SK-N-SH treated with all-trans-retinoic acid at 6 μM for 48 hours (cell line): ENCODE results near the gene PLXND1.

Experiments
- ATAC-seq: fragments of 200-7000 bp; cut with Tn5 transposase; 3 replicates; pipeline ENCODE4 v1.9.1; 2020; ENCODE audit warnings: mild to moderate bottlenecking, moderate library complexity
- ARNTL ChIP-seq: fragments of 450-650 bp; formaldehyde crosslinking; IDR thresholded peaks from 2 replicates; pipeline ENCODE4 v1.5.0; 2020; ENCODE audit warnings: low read depth, mild to moderate bottlenecking, moderate library complexity, borderline replicate concordance
- BACH2 ChIP-seq: fragments of 250-450 bp; sonication (Bioruptor Pico); IDR thresholded peaks from 2 replicates; pipeline ENCODE4 v1.9.0; 2021; ENCODE audit warnings: mild to moderate bottlenecking, borderline replicate concordance
- CREB5 ChIP-seq: fragments of 250-450 bp; sonication (Bioruptor Pico); IDR thresholded peaks from 2 replicates; pipeline ENCODE4 v1.5.1; 2020; ENCODE audit warnings: low read depth, mild to moderate bottlenecking, moderate library complexity
- CSDC2 ChIP-seq: fragments of 250-450 bp; sonication (Bioruptor Pico); IDR thresholded peaks from 2 replicates; pipeline ENCODE4 v1.5.0; 2020; ENCODE audit warnings: mild to moderate bottlenecking, moderate library complexity
- CSRNP3 ChIP-seq: fragments of 250-450 bp; sonication (Bioruptor Pico); IDR thresholded peaks from 2 replicates; pipeline ENCODE4 v1.5.1; 2021; ENCODE audit warnings: mild to moderate bottlenecking, moderate library complexity
- ESRRG ChIP-seq: fragments of 250-450 bp; sonication (Bioruptor Pico); IDR thresholded peaks from 2 replicates; pipeline ENCODE4 v1.6.1; 2021; ENCODE audit warnings: mild to moderate bottlenecking
- ISL1 ChIP-seq: fragments of 250-450 bp; sonication (Bioruptor Pico); IDR thresholded peaks from 2 replicates; pipeline ENCODE4 v2.1.2; 2022; ENCODE audit warnings: mild to moderate bottlenecking, moderate library complexity
- OSR1 ChIP-seq: fragments of 250-450 bp; sonication (Bioruptor Pico); IDR thresholded peaks from 2 replicates; pipeline ENCODE4 v1.8.0; 2022; ENCODE audit warnings: moderate library complexity, mild to moderate bottlenecking, inconsistent platforms
- PATZ1 ChIP-seq: fragments of 250-450 bp; sonication (Bioruptor Pico); IDR thresholded peaks from 2 replicates; pipeline ENCODE4 v1.8.0; 2020; ENCODE audit warnings: mild to moderate bottlenecking, moderate library complexity, borderline replicate concordance
- POU6F1 ChIP-seq: fragments of 250-450 bp; sonication (Bioruptor Pico); IDR thresholded peaks from 2 replicates; pipeline ENCODE4 v1.8.0; 2021; ENCODE audit warnings: low read depth, mild to moderate bottlenecking, moderate library complexity, borderline replicate concordance
- PPARA ChIP-seq: fragments of 250-450 bp; sonication (Bioruptor Pico); IDR thresholded peaks from 2 replicates; pipeline ENCODE4 v1.5.0; 2020; ENCODE audit warnings: mild to moderate bottlenecking, borderline replicate concordance
- RARB ChIP-seq: fragments of 250-450 bp; sonication (Bioruptor Pico); IDR thresholded peaks from 2 replicates; pipeline ENCODE4 v1.8.0; 2021; ENCODE audit warnings: mild to moderate bottlenecking, moderate library complexity
- SNAI2 ChIP-seq: fragments of 250-450 bp; sonication (Bioruptor Pico); IDR thresholded peaks from 2 replicates; pipeline ENCODE4 v1.5.0; 2020; ENCODE audit warnings: mild to moderate bottlenecking, moderate library complexity
- TCF4 ChIP-seq: fragments of 250-450 bp; sonication (Bioruptor Pico); IDR thresholded peaks from 2 replicates; pipeline ENCODE4 v1.8.0; 2021; ENCODE audit warnings: mild to moderate bottlenecking, moderate library complexity, borderline replicate concordance
- TSHZ2 ChIP-seq: fragments of 250-450 bp; sonication (Bioruptor Pico); IDR thresholded peaks from 2 replicates; pipeline ENCODE4 v1.5.0; 2020; ENCODE audit warnings: mild to moderate bottlenecking, moderate library complexity
- ZC3H10 ChIP-seq: fragments of 250-450 bp; sonication (Bioruptor Pico); IDR thresholded peaks from 2 replicates; pipeline ENCODE4 v1.5.1; 2021; ENCODE audit warnings: mild to moderate bottlenecking, moderate library complexity
- ZFP3 ChIP-seq: fragments of 250-450 bp; sonication (Bioruptor Pico); IDR thresholded peaks from 2 replicates; pipeline ENCODE4 v1.5.0; 2020; ENCODE audit warnings: mild to moderate bottlenecking, moderate library complexity
- ZFP30 ChIP-seq: fragments of 450-650 bp; formaldehyde crosslinking; IDR thresholded peaks from 2 replicates; pipeline ENCODE4 v1.5.0; 2022; ENCODE audit warnings: mild to moderate bottlenecking, moderate library complexity
- ZNF565 ChIP-seq: fragments of 450-650 bp; formaldehyde crosslinking; conservative IDR thresholded peaks from 2 replicates; pipeline ENCODE4 v1.5.0; 2020; ENCODE audit warnings: low read depth, mild to moderate bottlenecking, moderate library complexity
- ZNF70 ChIP-seq: fragments of 450-650 bp; formaldehyde crosslinking; IDR thresholded peaks from 2 replicates; pipeline ENCODE4 v1.5.0; 2020; ENCODE audit warnings: mild to moderate bottlenecking, moderate library complexity
- ZNF8 ChIP-seq: fragments of 450-650 bp; formaldehyde crosslinking; IDR thresholded peaks from 2 replicates; pipeline ENCODE4 v1.5.0; 2020; ENCODE audit warnings: mild to moderate bottlenecking, moderate library complexity

The PLXND1 gene

GRCh38 chr3:129614927-129615363, 8.5 kb upstream of the PLXND1 start:
- peak; percentile 9; the same call in 1 of the 3 replicates for ATAC-seq
- no peak for TF ChIP-seq TCF4 (CRISPR knock-in tag)
- TF ChIP-seq ZNF70 (CRISPR knock-in tag): no peak
- no peak for TF ChIP-seq ZFP30
- TF ChIP-seq ISL1 (CRISPR knock-in tag): no peak
- no peak for TF ChIP-seq ESRRG
- no peak for TF ChIP-seq OSR1
- no peak for TF ChIP-seq ZFP3 (CRISPR knock-in tag)
- no peak for TF ChIP-seq SNAI2 (CRISPR knock-in tag)
- TF ChIP-seq PATZ1: no peak
- no peak for TF ChIP-seq CSRNP3 (CRISPR knock-in tag)
- TF ChIP-seq POU6F1 (CRISPR knock-in tag): no peak
- TF ChIP-seq CSDC2 (CRISPR knock-in tag): no peak
- no peak for TF ChIP-seq ZC3H10
- TF ChIP-seq TSHZ2: no peak
- no peak for TF ChIP-seq RARB (CRISPR knock-in tag)
- no peak for TF ChIP-seq CREB5 (CRISPR knock-in tag)
- no peak for TF ChIP-seq ZNF8 (CRISPR knock-in tag)
- no peak for TF ChIP-seq ARNTL (CRISPR knock-in tag)
- no peak for TF ChIP-seq BACH2 (CRISPR knock-in tag)
- no peak for TF ChIP-seq ZNF565 (CRISPR knock-in tag)

GRCh38 chr3:129614435-129614834, 8.0 kb upstream of the PLXND1 start:
- no peak for ATAC-seq
- TF ChIP-seq ARNTL (CRISPR knock-in tag) (no peak), ZC3H10 (no peak), BACH2 (CRISPR knock-in tag) (no peak), ISL1 (CRISPR knock-in tag) (no peak), PPARA (no peak), CSRNP3 (CRISPR knock-in tag) (no peak), ESRRG (no peak), TCF4 (CRISPR knock-in tag) (no peak)

GRCh38 chr3:129613367-129613740, 6.9 kb upstream of the PLXND1 start:
- TF ChIP-seq OSR1 (no peak), ZNF8 (CRISPR knock-in tag) (no peak), ZFP30 (no peak), CSRNP3 (CRISPR knock-in tag) (no peak), CREB5 (CRISPR knock-in tag) (no peak), ISL1 (CRISPR knock-in tag) (no peak), CSDC2 (CRISPR knock-in tag) (no peak), SNAI2 (CRISPR knock-in tag) (no peak), PATZ1 (no peak), ARNTL (CRISPR knock-in tag) (no peak), ZC3H10 (no peak), ZNF70 (CRISPR knock-in tag) (no peak), ESRRG (no peak)
- ATAC-seq: no peak
